ENCODE results near the gene SHISA7. TPM values are rescaled to one million over a fixed set of nuclear protein-coding genes. Genes with fewer than 3 reads are reported as not detected.

Gene SHISA7
- total and polyA plus RNA-seq, 2 experiments from 2014 or later, result not detected

GRCh38 chr19:55391191-55391670 lies 51.9 kb downstream of the SHISA7 start:
- no peak for DNase-seq (ENCODE audit: low read depth in 1 of 2, low spot score in 1 of 2)
- no peak for TF ChIP-seq CTCF (IDR thresholded peaks at IDR 0.05; ENCODE audit: low read depth, low read length)
- Histone ChIP-seq H3K4me1 (ENCODE audit: low read depth) (peaks cover 10% of the 10 kb centered on the region), H3K9me3 (ENCODE audit: low read depth) (no peaks in the 10 kb centered on the region), H3K27ac (no peak overlapping the region), H3K36me3 (peaks cover 28% of the 10 kb centered on the region), H3K4me3 (no peak overlapping the region), H3K27me3 (no peaks in the 10 kb centered on the region)

DNA sequence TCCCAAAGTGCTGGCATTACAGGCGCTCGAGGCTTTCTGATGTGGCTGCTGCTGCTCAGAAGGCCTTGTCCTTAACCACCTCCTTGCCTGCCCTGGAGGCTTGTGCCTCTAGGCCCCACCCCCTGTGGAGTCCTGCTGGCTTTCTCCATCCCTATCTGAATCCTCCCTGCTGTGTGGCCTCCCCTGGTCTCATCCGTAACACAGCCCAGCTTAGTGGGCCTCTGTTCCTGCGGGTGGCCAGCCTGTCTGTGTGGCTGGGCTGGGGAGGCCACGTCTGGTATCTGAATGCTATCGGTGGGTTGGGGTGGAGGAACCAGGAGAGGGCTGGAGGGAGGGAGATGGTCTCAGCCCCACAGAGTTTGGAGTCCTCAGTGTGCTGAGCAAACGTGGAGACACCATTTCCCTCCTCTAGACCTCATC lies 52.6 kb downstream of the SHISA7 start:
- no peak for DNase-seq (ENCODE audit: low read depth in 1 of 2, low spot score in 1 of 2)
- Histone ChIP-seq H3K4me1 (ENCODE audit: low read depth) (peaks cover 10% of the 10 kb centered on the region), H3K4me3 (no peak overlapping the region), H3K27me3 (no peaks in the 10 kb centered on the region), H3K9me3 (ENCODE audit: low read depth) (no peaks in the 10 kb centered on the region), H3K27ac (no peak overlapping the region), H3K36me3 (peaks cover 28% of the 10 kb centered on the region)
- TF ChIP-seq CTCF (IDR thresholded peaks at IDR 0.05; ENCODE audit: low read depth, low read length), result no peak

- DNase-seq (ENCODE audit: low read depth in 1 of 2, low spot score in 1 of 2), result no peak
- Histone ChIP-seq H3K4me1 (ENCODE audit: low read depth) (peaks cover 15% of the 10 kb centered on the region), H3K4me3 (no peak overlapping the region), H3K27me3 (no peaks in the 10 kb centered on the region), H3K27ac (no peak overlapping the region), H3K36me3 (peaks cover 28% of the 10 kb centered on the region), H3K9me3 (ENCODE audit: low read depth) (no peaks in the 10 kb centered on the region)
- TF ChIP-seq CTCF (IDR thresholded peaks at IDR 0.05; ENCODE audit: low read depth, low read length), result no peak
Observed at GRCh38 chr19:55389386-55390317, 53.4 kb downstream of the SHISA7 start.

- peaks cover 20% of the 10 kb centered on the region for H3K4me1 ChIP-seq (ENCODE audit: low read depth)
- no peak overlapping the region for H3K27ac ChIP-seq
Observed at GRCh38 chr19:55387736-55388497, 55.2 kb downstream of the SHISA7 start.

More at GRCh38 chr19:55387736-55388497, 55.2 kb downstream of the SHISA7 start:
- no peak for DNase-seq (ENCODE audit: low read depth in 1 of 2, low spot score in 1 of 2)
- no peak overlapping the region for H3K4me3 ChIP-seq
- H3K9me3 ChIP-seq (ENCODE audit: low read depth), result no peaks in the 10 kb centered on the region
- H3K36me3 ChIP-seq, result peaks cover 28% of the 10 kb centered on the region
- TF ChIP-seq CTCF (IDR thresholded peaks at IDR 0.05; ENCODE audit: low read depth, low read length), result no peak
- H3K27me3 ChIP-seq, result no peaks in the 10 kb centered on the region
